GM23338 (cell line): Measurements from ENCODE around the gene PLA2G6.

Source experiments
- CREB1 ChIP-seq: fragments of 250-450 bp; sonication (Bioruptor Pico); IDR thresholded peaks from 2 replicates; pipeline ENCODE4 v1.5.0; 2020; ENCODE audit warnings: low read depth, mild to moderate bottlenecking, moderate library complexity
- CTCF ChIP-seq, 2 experiments: fragments of 200-600 bp in 1 of 2; sonication (generic) in 1 of 2; conservative IDR thresholded peaks; 2 replicates each; pipeline versions ENCODE4 v1.5.1 to v1.6.1; 2016 to 2017; ENCODE audit warnings: antibody characterized with exemption in 2 of 2, low read depth in 2 of 2, mild to moderate bottlenecking in 2 of 2, moderate library complexity in 1 of 2
- ETS1 ChIP-seq: IDR thresholded peaks from 2 replicates; pipeline ENCODE4 v1.6.1; 2016; ENCODE audit warnings: antibody characterized with exemption
- EZH2 ChIP-seq: fragments of 200-600 bp; sonication (generic); IDR thresholded peaks from one replicate; pipeline ENCODE4 v1.8.0; 2017; ENCODE audit warnings: antibody characterized with exemption, mild to moderate bottlenecking, low read depth; ENCODE audit not compliant: unreplicated experiment
- EZH2phosphoT487 ChIP-seq: fragments of 200-600 bp; sonication (generic); IDR thresholded peaks from one replicate; pipeline ENCODE4 v1.8.1; 2018; ENCODE audit warnings: antibody characterized with exemption; ENCODE audit not compliant: unreplicated experiment
- JUNB ChIP-seq: IDR thresholded peaks from one replicate; pipeline ENCODE4 v1.6.1; 2016; ENCODE audit warnings: antibody characterized with exemption; ENCODE audit not compliant: unreplicated experiment
- NANOG ChIP-seq: IDR thresholded peaks from 2 replicates; pipeline ENCODE4 v1.6.1; 2016; ENCODE audit warnings: antibody characterized with exemption, borderline replicate concordance
- POLR2AphosphoS5 ChIP-seq: IDR thresholded peaks from 2 replicates; pipeline ENCODE4 v1.6.1; 2016; ENCODE audit warnings: antibody characterized with exemption, low read depth
- REST ChIP-seq: IDR thresholded peaks from one replicate; pipeline ENCODE4 v1.6.1; 2018; ENCODE audit warnings: antibody characterized with exemption; ENCODE audit not compliant: unreplicated experiment
- STAT1 ChIP-seq: IDR thresholded peaks from one replicate; pipeline ENCODE4 v1.6.1; 2016; ENCODE audit warnings: antibody characterized with exemption; ENCODE audit not compliant: unreplicated experiment
- ZNF114 ChIP-seq: fragments of 250-450 bp; sonication (Bioruptor Pico); IDR thresholded peaks from 2 replicates; pipeline ENCODE4 v1.5.0; 2020; ENCODE audit warnings: mild to moderate bottlenecking, moderate library complexity
- ZNF331 ChIP-seq: fragments of 250-450 bp; sonication (Bioruptor Pico); IDR thresholded peaks from 2 replicates; pipeline ENCODE4 v1.5.0; 2020; ENCODE audit warnings: low read depth, mild to moderate bottlenecking, moderate library complexity
- ZNF462 ChIP-seq: fragments of 250-450 bp; sonication (Bioruptor Pico); IDR thresholded peaks from 2 replicates; pipeline ENCODE4 v1.5.0; 2020; ENCODE audit warnings: mild to moderate bottlenecking, moderate library complexity

GRCh38 chr22:38213319-38213989 lies 31.8 kb upstream of the PLA2G6 start:
- no peak for TF ChIP-seq CTCF (conservative IDR thresholded peaks at IDR 0.05; ENCODE audit: low read depth in 2 of 2)
- no peak for TF ChIP-seq EZH2
- no peak for TF ChIP-seq STAT1
- no peak for TF ChIP-seq POLR2AphosphoS5
- TF ChIP-seq EZH2phosphoT487 = no peak
- no peak for TF ChIP-seq JUNB
- TF ChIP-seq REST = no peak
- TF ChIP-seq CREB1 (CRISPR knock-in tag) = no peak
- no peak for TF ChIP-seq ZNF114 (CRISPR knock-in tag)
- TF ChIP-seq NANOG = no peak
- TF ChIP-seq ETS1 = no peak
- TF ChIP-seq ZNF331 = no peak
- TF ChIP-seq ZNF462 (CRISPR knock-in tag) = no peak
